ENCODE results near the gene KLF16. TPM values are rescaled to one million over a fixed set of nuclear protein-coding genes. Genes with fewer than 3 reads are reported as not detected.

Gene KLF16
- total RNA-seq, 2 experiments from 2014 or later, result 83.8 to 89.2 TPM

- Mint-ChIP-seq H3K27me3 (no peaks in the 10 kb centered on the region), H3K9me3 (no peaks in the 10 kb centered on the region), H3K4me3 (peak overlapping the region; percentile 45), H3K27ac (peak overlapping the region; percentile 36), H3K4me1 (ENCODE audit: low read depth) (peaks cover 17% of the 10 kb centered on the region), H3K36me3 (ENCODE audit: low read depth) (peaks cover 25% of the 10 kb centered on the region)
- CTCF ChIA-PET, result interaction anchor here (0.7 kb wide), 1 partner anchor 60 kb away, joined by 3 read pairs; no protein-coding TSS in a partner anchor
- DNase-seq (peak in 1 of 14 experiments; percentile 34), ATAC-seq (ENCODE audit: poor library complexity) (no peak)
- intact Hi-C loops (cut with DNase I, micrococcal nuclease), result no loop called here
- no peak overlapping the region for H3K4me3 ChIP-seq (ENCODE audit: low read length)
- no peak overlapping the region for H3K27ac ChIP-seq (ENCODE audit: low read depth in 1 of 2, low read length in 2 of 2)
- no peaks in the 10 kb centered on the region for H3K9me3 ChIP-seq (ENCODE audit: control insufficient read depth in 1 of 2, insufficient read depth in 1 of 2, low read length in 2 of 2)
- H3K27me3 ChIP-seq (ENCODE audit: control insufficient read depth in 1 of 2, insufficient read depth in 2 of 2, low read length in 2 of 2), result no peaks in the 10 kb centered on the region
- TF ChIP-seq CTCF (IDR thresholded peaks at IDR 0.05), result no peak
- POLR2A ChIA-PET, result interaction anchor here (1.2 to 3.6 kb wide), 2 partner anchors 9 kb away, joined by 3 to 41 read pairs; no protein-coding TSS in a partner anchor
- H3K4me1 ChIP-seq (ENCODE audit: insufficient read depth, low read length), result peaks cover 24% of the 10 kb centered on the region
- peaks cover 13% of the 10 kb centered on the region for H3K36me3 ChIP-seq (ENCODE audit: insufficient read depth, low read length)
Measured at GRCh38 chr19:1866693-1867348, 3.4 kb upstream of the KLF16 start.

GRCh38 chr19:1865172-1866010 lies 2.0 kb upstream of the KLF16 start:
- intact Hi-C loops (cut with DNase I, micrococcal nuclease), result no loop called here
- CTCF ChIA-PET, result interaction anchor here (0.8 to 1.5 kb wide), 10 partner anchors 9 to 83 kb away, joined by 3 to 23 read pairs (median 4); no protein-coding TSS in a partner anchor
- Histone ChIP-seq H3K27me3 (ENCODE audit: control insufficient read depth in 1 of 2, insufficient read depth in 2 of 2, low read length in 2 of 2) (no peaks in the 10 kb centered on the region), H3K9me3 (ENCODE audit: control insufficient read depth in 1 of 2, insufficient read depth in 1 of 2, low read length in 2 of 2) (no peaks in the 10 kb centered on the region), H3K4me1 (ENCODE audit: insufficient read depth, low read length) (peaks cover 32% of the 10 kb centered on the region), H3K4me3 (ENCODE audit: low read length) (peak overlapping the region; percentile 83), H3K27ac (ENCODE audit: low read depth in 1 of 2, low read length in 2 of 2) (peak overlapping the region; percentile 13 to 67), H3K36me3 (ENCODE audit: insufficient read depth, low read length) (peaks cover under 1% of the 10 kb centered on the region)
- POLR2A ChIA-PET, result interaction anchor here (0.8 to 3.6 kb wide), 9 partner anchors 10 to 76 kb away, joined by 3 to 41 read pairs (median 5); partner anchors contain the start of gene ABHD17A
- ATAC-seq (ENCODE audit: poor library complexity), result no peak
- peaks cover 30% of the 10 kb centered on the region for H3K4me1 Mint-ChIP-seq (ENCODE audit: low read depth)
- no peak for TF ChIP-seq CTCF (IDR thresholded peaks at IDR 0.05)
- H3K36me3 Mint-ChIP-seq (ENCODE audit: low read depth), result peaks cover 24% of the 10 kb centered on the region
- no peaks in the 10 kb centered on the region for H3K9me3 Mint-ChIP-seq
- no peaks in the 10 kb centered on the region for H3K27me3 Mint-ChIP-seq
- peak overlapping the region; percentile 85 for H3K4me3 Mint-ChIP-seq
- DNase-seq, result peak in 1 of 14 experiments; percentile 47
- H3K27ac Mint-ChIP-seq, result peak overlapping the region; percentile 69

- Histone ChIP-seq H3K4me3 (ENCODE audit: low read length) (peak overlapping the region; percentile 83), H3K9me3 (ENCODE audit: control insufficient read depth in 1 of 2, insufficient read depth in 1 of 2, low read length in 2 of 2) (no peaks in the 10 kb centered on the region), H3K27me3 (ENCODE audit: control insufficient read depth in 1 of 2, insufficient read depth in 2 of 2, low read length in 2 of 2) (no peaks in the 10 kb centered on the region), H3K36me3 (ENCODE audit: insufficient read depth, low read length) (no peaks in the 10 kb centered on the region), H3K4me1 (ENCODE audit: insufficient read depth, low read length) (peaks cover 40% of the 10 kb centered on the region), H3K27ac (ENCODE audit: low read depth in 1 of 2, low read length in 2 of 2) (peak overlapping the region; percentile 67 to 89)
- H3K4me3 Mint-ChIP-seq, result peak overlapping the region; percentile 90
- H3K4me1 Mint-ChIP-seq (ENCODE audit: low read depth), result peaks cover 36% of the 10 kb centered on the region
- peak; percentile 74 for TF ChIP-seq CTCF (IDR thresholded peaks at IDR 0.05)
- ATAC-seq (ENCODE audit: poor library complexity) (no peak), DNase-seq (peak in 11 of 14 experiments; percentile 36 to 81 (median 56))
- POLR2A ChIA-PET, result interaction anchor here (0.6 to 3.6 kb wide), 10 partner anchors 9 to 79 kb away, joined by 3 to 41 read pairs (median 4); partner anchors contain the start of gene ABHD17A
- H3K36me3 Mint-ChIP-seq (ENCODE audit: low read depth), result peaks cover 21% of the 10 kb centered on the region
- no peaks in the 10 kb centered on the region for H3K9me3 Mint-ChIP-seq
- no peaks in the 10 kb centered on the region for H3K27me3 Mint-ChIP-seq
- H3K27ac Mint-ChIP-seq, result peak overlapping the region; percentile 63
- CTCF ChIA-PET, result interaction anchor here (0.6 to 1.5 kb wide), 13 partner anchors 8 to 84 kb away, joined by 3 to 23 read pairs (median 4); no protein-coding TSS in a partner anchor
- intact Hi-C loops (cut with DNase I, micrococcal nuclease), result loop anchor here (1.0 to 5.0 kb wide), 5 partner anchors 11 to 233 kb away; partner anchors contain the start of genes ADAT3 (in 2 of the 2), SCAMP4 (in 2 of the 2), ABHD17A (in 1 of the 2) and IZUMO4 (in 1 of the 2)
Measured at GRCh38 chr19:1864480-1865171, 1.2 kb upstream of the KLF16 start.
